HCT116 (cell line): ENCODE data around the gene C1QL3. TPM values are rescaled to one million over a fixed set of nuclear protein-coding genes. Genes with fewer than 3 reads are reported as not detected.

Experiments used
- ATAC-seq: fragments of 200-7000 bp; cut with Tn5 transposase; 2 replicates; pipeline ENCODE4 v1.9.1; 2020; ENCODE audit warnings: mild to moderate bottlenecking, moderate library complexity
- BruUV-seq: library from RNA; stranded (reverse); fragments of 400-500 nt; replicated peaks from 2 replicates; lab custom pipeline; 2021; lab: Mats Ljungman, UMichigan
- CTCF ChIA-PET: fragments of 300-600 bp; sonication (Branson Sonifier 250); formaldehyde crosslinking; loops from one replicate; lab custom pipeline; 2021; ENCODE audit warnings: antibody characterized with exemption; lab: Charles Lee
- POLR2A ChIA-PET: fragments of 300-600, 350-600 bp; sonication (Branson Sonifier 250); formaldehyde crosslinking; loops from one replicate; lab custom pipeline; 2021; ENCODE audit warnings: antibody characterized with exemption; lab: Charles Lee
- RAD21 ChIA-PET, 2 experiments: fragments of 300-600 bp; sonication (Branson Sonifier 250); formaldehyde crosslinking; loops; one replicate each; lab custom pipeline; 2023; ENCODE audit warnings: low total read pairs in 2 of 2; ENCODE audit not compliant: uncharacterized antibody in 2 of 2, unreplicated experiment in 2 of 2, low non-redundant PET in 1 of 2; lab: Charles Lee
- DNase-seq: peaks from one replicate; pipeline ENCODE4 v3.0.0-alpha.2; 2010; ENCODE audit warnings: low read depth, low spot score
- H2AFZ ChIP-seq: fragments of 200-600 bp; shearing (Covaris generic), sonication (generic); 2 replicates; pipeline ENCODE4 v1.6.1; 2017; ENCODE audit warnings: low read depth, mixed run types, mixed read lengths, antibody characterized with exemption, low read length; ENCODE audit not compliant: poor library complexity, severe bottlenecking
- H3K27ac ChIP-seq: 2 replicates; pipeline ENCODE4 v1.5.1; 2012; ENCODE audit warnings: low read depth, low read length
- H3K27me3 ChIP-seq: fragments of 200-600 bp; sonication (generic); 2 replicates; pipeline ENCODE4 v1.6.1; 2016; ENCODE audit warnings: mixed run types, low read length, mixed read lengths; ENCODE audit not compliant: insufficient read depth
- H3K36me3 ChIP-seq, 2 experiments: fragments of 200-500 bp in 1 of 2; fragments of 200-600 bp in 1 of 2; sonication (Bioruptor generic) in 1 of 2; sonication (generic) in 1 of 2; 2 replicates each; pipeline versions ENCODE4 v1.5.1 to v1.6.1; 2014 to 2016; ENCODE audit warnings: low read length in 2 of 2, inconsistent platforms in 1 of 2, mixed read lengths in 1 of 2, mixed run types in 1 of 2; ENCODE audit not compliant: insufficient read depth in 2 of 2, control insufficient read depth in 1 of 2
- H3K4me1 ChIP-seq, 2 experiments: fragments of 200-600 bp in 1 of 2; sonication (generic) in 1 of 2; 2 replicates each; pipeline versions ENCODE4 v1.5.1 to v1.6.1; 2012 to 2017; ENCODE audit warnings: low read length in 2 of 2, inconsistent platforms in 1 of 2, mild to moderate bottlenecking in 1 of 2, mixed read lengths in 1 of 2, mixed run types in 1 of 2, moderate library complexity in 1 of 2; ENCODE audit not compliant: insufficient read depth in 2 of 2, control insufficient read depth in 1 of 2
- H3K4me2 ChIP-seq: fragments of 200-600 bp; sonication (generic); 2 replicates; pipeline ENCODE4 v1.6.1; 2017; ENCODE audit warnings: mixed run types, low read length, mixed read lengths
- H3K4me3 ChIP-seq, 2 experiments: fragments of 200-600 bp in 1 of 2; sonication (generic) in 1 of 2; replicated peaks in 1 of 2; 2 replicates each; pipeline ENCODE4 v1.5.1; 2011 to 2016; ENCODE audit warnings: low read length in 2 of 2, control low read depth in 1 of 2, low read depth in 1 of 2, mild to moderate bottlenecking in 1 of 2, mixed read lengths in 1 of 2, mixed run types in 1 of 2
- H3K79me2 ChIP-seq: fragments of 200-600 bp; sonication (generic); 2 replicates; pipeline ENCODE4 v1.6.1; 2017; ENCODE audit warnings: mild to moderate bottlenecking, mixed run types, low read length, moderate library complexity, mixed read lengths; ENCODE audit not compliant: insufficient read depth
- H3K9ac ChIP-seq: fragments of 200-600 bp; sonication (generic); 2 replicates; pipeline ENCODE4 v1.6.1; 2016; ENCODE audit warnings: low read length, mixed read lengths
- H3K9me2 ChIP-seq: fragments of 200-600 bp; sonication (generic), shearing (Covaris generic); 2 replicates; pipeline ENCODE4 v1.6.1; 2017; ENCODE audit warnings: mixed run types, mild to moderate bottlenecking, moderate library complexity; ENCODE audit not compliant: insufficient read depth
- H3K9me3 ChIP-seq, 2 experiments: fragments of 200-500 bp in 1 of 2; fragments of 200-600 bp in 1 of 2; sonication (Bioruptor generic) in 1 of 2; sonication (generic) in 1 of 2; 2 replicates each; pipeline ENCODE4 v1.6.1; 2014 to 2017; ENCODE audit warnings: low read length in 2 of 2, mixed read lengths in 2 of 2, inconsistent platforms in 1 of 2, low read depth in 1 of 2, mild to moderate bottlenecking in 1 of 2, mixed run types in 1 of 2, moderate library complexity in 1 of 2; ENCODE audit not compliant: control insufficient read depth in 1 of 2, insufficient read depth in 1 of 2
- H4K20me1 ChIP-seq: fragments of 200-600 bp; sonication (generic), shearing (Covaris generic); 2 replicates; pipeline ENCODE4 v1.6.1; 2017; ENCODE audit warnings: mixed run types, mild to moderate bottlenecking, moderate library complexity; ENCODE audit not compliant: insufficient read depth
- CEBPB ChIP-seq: IDR thresholded peaks from 2 replicates; pipeline ENCODE4 v1.6.1; 2012; ENCODE audit warnings: low read depth
- EZH2phosphoT487 ChIP-seq: fragments of 200-600 bp; IDR thresholded peaks from 2 replicates; pipeline ENCODE4 v1.6.1; 2018; ENCODE audit warnings: antibody characterized with exemption, borderline replicate concordance
- FOSL1 ChIP-seq: IDR thresholded peaks from 2 replicates; pipeline ENCODE4 v1.6.1; 2012; ENCODE audit warnings: low read depth
- POLR2A ChIP-seq: IDR thresholded peaks from 2 replicates; pipeline ENCODE4 v1.7.0; 2011; ENCODE audit warnings: borderline replicate concordance; ENCODE audit not compliant: insufficient read depth, insufficient read length; ENCODE audit errors: extremely low read depth
- POLR2AphosphoS5 ChIP-seq: IDR thresholded peaks from 2 replicates; pipeline ENCODE4 v1.6.1; 2011; ENCODE audit warnings: mild to moderate bottlenecking, low read depth, low read length, moderate library complexity
- RAD21 ChIP-seq: IDR thresholded peaks from 2 replicates; pipeline ENCODE4 v1.6.1; 2012; ENCODE audit warnings: low read depth, mild to moderate bottlenecking
- SIN3A ChIP-seq: IDR thresholded peaks from 2 replicates; pipeline ENCODE4 v1.6.1; 2012; ENCODE audit warnings: low read depth
- SP1 ChIP-seq: IDR thresholded peaks from 2 replicates; pipeline ENCODE4 v1.6.1; 2012; ENCODE audit warnings: low read depth
- SRF ChIP-seq: IDR thresholded peaks from 2 replicates; pipeline ENCODE4 v1.6.1; 2012; ENCODE audit warnings: low read depth
- YY1 ChIP-seq: IDR thresholded peaks from 2 replicates; pipeline ENCODE4 v1.6.1; 2011; ENCODE audit warnings: low read length, low read depth, moderate library complexity, mild to moderate bottlenecking; ENCODE audit not compliant: insufficient replicate concordance; ENCODE audit errors: extremely low read depth
- ZFX ChIP-seq: fragments of 450-650 bp; IDR thresholded peaks from 2 replicates; pipeline ENCODE4 v1.6.1; 2017
- intact Hi-C: fragments of 100-400 bp; cut with micrococcal nuclease; formaldehyde crosslinking; loops from 2 replicates; pipeline ENCODE4 v1.10.0; 2022
- total RNA-seq: library from RNA; stranded (reverse); gene quantifications from one replicate; pipeline ENCODE4 v1.2.1, GENCODE V29; 2021; ENCODE audit not compliant: unreplicated experiment
- TF ChIP-seq, protein P1 (sequence below): IDR thresholded peaks from 2 replicates; pipeline ENCODE4 v1.6.1; 2012
- TF ChIP-seq, protein P2 (sequence below): IDR thresholded peaks from 2 replicates; pipeline ENCODE4 v1.6.1; 2011; ENCODE audit warnings: mild to moderate bottlenecking, low read length, moderate library complexity; ENCODE audit not compliant: insufficient replicate concordance; ENCODE audit errors: extremely low read depth
- TF ChIP-seq, protein P3 (sequence below), 3 experiments: fragments of 200-600 bp in 1 of 3; sonication (generic) in 1 of 3; IDR thresholded peaks in 2 of 3; conservative IDR thresholded peaks in 1 of 3; 2 replicates each; pipeline ENCODE4 v1.5.1; 2012 to 2017; ENCODE audit warnings: low read depth in 2 of 3, low read length in 2 of 3, antibody characterized with exemption in 1 of 3, borderline replicate concordance in 1 of 3, control low read depth in 1 of 3, mild to moderate bottlenecking in 1 of 3, mixed read lengths in 1 of 3, mixed run types in 1 of 3, moderate library complexity in 1 of 3; ENCODE audit not compliant: insufficient read depth in 1 of 3

C1QL3 gene
- total RNA-seq, 1 experiment from 2014 or later = not detected

DNA sequence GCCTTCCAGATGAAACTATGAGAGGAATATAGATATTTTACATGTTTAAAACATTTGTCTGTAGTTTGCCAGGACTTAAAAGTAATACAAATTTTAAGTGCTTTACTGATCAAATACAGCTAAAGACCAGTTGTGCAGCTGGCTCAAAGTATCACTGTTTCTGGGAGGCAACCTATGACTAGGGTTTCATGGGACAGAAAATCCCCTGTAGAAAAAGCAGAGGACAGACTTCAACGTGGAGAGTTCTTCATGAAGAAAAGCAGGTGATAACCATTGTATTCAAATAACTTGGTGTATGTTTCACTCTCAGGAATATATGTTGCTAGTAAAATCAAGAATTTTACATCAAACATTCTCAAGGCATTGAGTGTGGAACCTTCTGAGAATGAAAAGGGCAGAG, 43.9 kb downstream of the C1QL3 start:
- Histone ChIP-seq H3K9me3 (no peaks in the 10 kb centered on the region), H3K4me1 (no peaks in the 10 kb centered on the region), H3K27me3 (no peaks in the 10 kb centered on the region), H3K36me3 (no peaks in the 10 kb centered on the region), H3K27ac (no peak overlapping the region), H3K4me2 (no peak overlapping the region), H2AFZ (no peak overlapping the region), H3K4me3 (no peak overlapping the region), H4K20me1 (no peaks in the 10 kb centered on the region), H3K9ac (no peak overlapping the region), H3K79me2 (peaks cover 2% of the 10 kb centered on the region; the same call in 1 of the 2 replicates), H3K9me2 (no peaks in the 10 kb centered on the region)
- BruUV-seq = no TSS peak
- DNase-seq (no peak), ATAC-seq (no peak)
- TF ChIP-seq, protein P1, sequence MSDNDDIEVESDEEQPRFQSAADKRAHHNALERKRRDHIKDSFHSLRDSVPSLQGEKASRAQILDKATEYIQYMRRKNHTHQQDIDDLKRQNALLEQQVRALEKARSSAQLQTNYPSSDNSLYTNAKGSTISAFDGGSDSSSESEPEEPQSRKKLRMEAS = no peak
- ChIA-PET RAD21 (no interaction called here), CTCF (no interaction called here), POLR2A (no interaction called here)
- intact Hi-C loops = no loop called here

DNA sequence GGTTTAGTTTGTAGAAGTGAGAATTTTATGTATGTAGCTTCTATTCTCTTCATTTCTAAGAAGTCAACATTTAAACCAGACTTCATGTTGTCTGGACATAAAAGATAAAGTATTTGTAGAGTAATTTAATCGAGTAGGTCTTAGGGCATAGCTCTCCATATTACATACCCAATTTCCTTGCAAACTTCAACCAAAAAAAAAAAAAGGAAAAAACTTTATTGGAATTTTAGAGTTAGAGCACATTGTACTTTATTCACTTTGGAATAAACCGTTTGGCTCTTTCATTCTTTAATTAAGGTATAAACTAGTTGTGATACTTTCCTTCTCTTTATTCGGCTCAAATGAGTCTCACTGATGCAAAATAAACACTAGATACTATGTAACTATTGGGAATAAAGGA, 48.9 kb downstream of the C1QL3 start:
- Histone ChIP-seq H3K9ac (no peak overlapping the region), H3K9me3 (no peaks in the 10 kb centered on the region), H3K27me3 (no peaks in the 10 kb centered on the region), H3K4me3 (no peak overlapping the region), H3K4me2 (no peak overlapping the region), H3K79me2 (peaks cover 2% of the 10 kb centered on the region; the same call in 1 of the 2 replicates), H3K4me1 (no peaks in the 10 kb centered on the region), H2AFZ (no peak overlapping the region), H3K9me2 (no peaks in the 10 kb centered on the region), H3K36me3 (no peaks in the 10 kb centered on the region), H4K20me1 (0 out of 2 replicates have a peak, but pooled peaks cover 5% of the 10 kb centered on the region), H3K27ac (no peak overlapping the region)
- no peak for DNase-seq
- ATAC-seq = no peak
- ChIA-PET RAD21 (no interaction called here), CTCF (no interaction called here), POLR2A (no interaction called here)
- no TSS peak for BruUV-seq
- intact Hi-C loops = no loop called here
- no peak for TF ChIP-seq EZH2phosphoT487
- TF ChIP-seq, protein P2, sequence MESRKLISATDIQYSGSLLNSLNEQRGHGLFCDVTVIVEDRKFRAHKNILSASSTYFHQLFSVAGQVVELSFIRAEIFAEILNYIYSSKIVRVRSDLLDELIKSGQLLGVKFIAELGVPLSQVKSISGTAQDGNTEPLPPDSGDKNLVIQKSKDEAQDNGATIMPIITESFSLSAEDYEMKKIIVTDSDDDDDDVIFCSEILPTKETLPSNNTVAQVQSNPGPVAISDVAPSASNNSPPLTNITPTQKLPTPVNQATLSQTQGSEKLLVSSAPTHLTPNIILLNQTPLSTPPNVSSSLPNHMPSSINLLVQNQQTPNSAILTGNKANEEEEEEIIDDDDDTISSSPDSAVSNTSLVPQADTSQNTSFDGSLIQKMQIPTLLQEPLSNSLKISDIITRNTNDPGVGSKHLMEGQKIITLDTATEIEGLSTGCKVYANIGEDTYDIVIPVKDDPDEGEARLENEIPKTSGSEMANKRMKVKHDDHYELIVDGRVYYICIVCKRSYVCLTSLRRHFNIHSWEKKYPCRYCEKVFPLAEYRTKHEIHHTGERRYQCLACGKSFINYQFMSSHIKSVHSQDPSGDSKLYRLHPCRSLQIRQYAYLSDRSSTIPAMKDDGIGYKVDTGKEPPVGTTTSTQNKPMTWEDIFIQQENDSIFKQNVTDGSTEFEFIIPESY = no peak
- TF ChIP-seq, protein P3, sequence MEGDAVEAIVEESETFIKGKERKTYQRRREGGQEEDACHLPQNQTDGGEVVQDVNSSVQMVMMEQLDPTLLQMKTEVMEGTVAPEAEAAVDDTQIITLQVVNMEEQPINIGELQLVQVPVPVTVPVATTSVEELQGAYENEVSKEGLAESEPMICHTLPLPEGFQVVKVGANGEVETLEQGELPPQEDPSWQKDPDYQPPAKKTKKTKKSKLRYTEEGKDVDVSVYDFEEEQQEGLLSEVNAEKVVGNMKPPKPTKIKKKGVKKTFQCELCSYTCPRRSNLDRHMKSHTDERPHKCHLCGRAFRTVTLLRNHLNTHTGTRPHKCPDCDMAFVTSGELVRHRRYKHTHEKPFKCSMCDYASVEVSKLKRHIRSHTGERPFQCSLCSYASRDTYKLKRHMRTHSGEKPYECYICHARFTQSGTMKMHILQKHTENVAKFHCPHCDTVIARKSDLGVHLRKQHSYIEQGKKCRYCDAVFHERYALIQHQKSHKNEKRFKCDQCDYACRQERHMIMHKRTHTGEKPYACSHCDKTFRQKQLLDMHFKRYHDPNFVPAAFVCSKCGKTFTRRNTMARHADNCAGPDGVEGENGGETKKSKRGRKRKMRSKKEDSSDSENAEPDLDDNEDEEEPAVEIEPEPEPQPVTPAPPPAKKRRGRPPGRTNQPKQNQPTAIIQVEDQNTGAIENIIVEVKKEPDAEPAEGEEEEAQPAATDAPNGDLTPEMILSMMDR (IDR thresholded peaks at IDR 0.05 in 2 of 3, conservative IDR thresholded peaks at IDR 0.05 in 1 of 3; ENCODE audit: borderline replicate concordance in 1 of 3, insufficient read depth in 1 of 3, low read depth in 2 of 3, low read length in 2 of 3) = no peak
- TF ChIP-seq POLR2AphosphoS5 = no peak
- no peak for TF ChIP-seq POLR2A
- TF ChIP-seq, protein P1 = no peak
- TF ChIP-seq CEBPB = no peak
- TF ChIP-seq FOSL1 = no peak
- no peak for TF ChIP-seq RAD21
- TF ChIP-seq SP1 = no peak
- TF ChIP-seq SIN3A = no peak
- no peak for TF ChIP-seq ZFX
- TF ChIP-seq SRF = no peak
- no peak for TF ChIP-seq YY1
